Renal pelvis (tissue), 4 donors: ENCODE results near the gene CEP162. TPM values are rescaled to one million over a fixed set of nuclear protein-coding genes. Genes with fewer than 3 reads are reported as not detected.
"Not testable (repeated sequence)": the region's sequence is repeated elsewhere in the genome, so short reads cannot be mapped to it uniquely, and the experiment has no call there.

Source experiments
- DNase-seq: peaks from one replicate; pipeline ENCODE4 v3.0.0-alpha.2; 2013
- polyA plus RNA-seq, 3 donors: library from polyadenylated mRNA; unstranded; fragments of 120-200 nt; gene quantifications; one replicate each; pipeline ENCODE4 v1.2.1, GENCODE V29; 2013; ENCODE audit not compliant: insufficient read length in 3 of 3

Gene CEP162
- polyA plus RNA-seq, 3 donors = 16.9 to 23.3 (median 19.6) TPM

DNA sequence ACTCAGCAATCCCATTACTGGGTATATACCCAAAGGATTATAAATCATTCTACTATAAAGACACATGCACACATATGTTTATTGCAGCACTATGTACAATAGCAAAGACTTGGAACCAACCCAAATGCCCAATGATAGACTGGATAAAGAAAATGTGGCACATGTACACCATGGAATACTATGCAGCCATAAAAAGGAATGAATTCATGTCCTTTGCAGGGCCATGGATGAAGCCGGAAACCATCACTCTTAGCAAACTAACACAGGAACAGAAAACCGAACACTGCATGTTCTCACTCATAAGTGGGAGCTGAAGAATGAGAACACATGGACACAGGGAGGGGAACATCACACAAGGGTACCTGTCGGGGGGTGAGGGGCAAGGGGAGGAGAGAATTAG lies 63.1 kb downstream of the CEP162 start:
- DNase-seq = not testable (repeated sequence)

DNA sequence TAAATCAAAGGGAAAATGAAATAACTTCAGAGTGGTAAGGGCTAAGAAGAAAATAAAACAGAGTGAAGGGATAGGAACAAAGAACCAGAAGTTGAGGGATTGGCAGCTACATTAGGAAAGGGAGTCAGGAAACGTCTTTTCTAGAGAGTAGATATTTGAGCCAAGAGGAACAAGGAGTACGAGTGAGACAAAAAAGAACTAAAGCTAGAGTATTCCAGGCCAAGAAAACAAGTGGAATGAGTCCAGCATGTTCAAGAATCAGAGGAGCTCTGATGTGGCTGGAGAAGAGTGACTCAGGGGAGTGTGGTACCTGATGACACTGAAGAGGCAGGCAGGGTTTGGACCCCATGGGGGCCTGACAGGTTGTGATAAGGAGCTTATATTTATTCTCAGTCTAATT lies 66.3 kb downstream of the CEP162 start:
- DNase-seq = no peak

DNA sequence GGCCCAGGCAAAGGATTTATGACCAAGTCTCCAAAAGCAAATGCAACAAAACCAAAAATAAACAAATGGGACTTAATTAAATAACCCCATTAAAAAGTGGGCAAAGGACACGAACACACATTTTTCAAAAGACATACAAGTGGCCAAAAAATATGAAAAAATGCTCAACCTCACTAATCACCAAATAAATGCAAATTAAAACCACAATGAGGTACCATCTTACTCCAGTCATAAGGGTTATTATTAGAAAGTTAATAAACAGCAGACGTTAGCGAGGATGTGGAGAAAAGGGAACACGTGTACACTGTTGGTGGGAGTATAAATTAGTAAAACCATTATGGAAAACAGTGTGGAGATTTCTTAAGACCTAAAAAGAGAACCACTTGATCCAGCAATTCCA lies 71.1 kb downstream of the CEP162 start:
- DNase-seq = no peak

DNA sequence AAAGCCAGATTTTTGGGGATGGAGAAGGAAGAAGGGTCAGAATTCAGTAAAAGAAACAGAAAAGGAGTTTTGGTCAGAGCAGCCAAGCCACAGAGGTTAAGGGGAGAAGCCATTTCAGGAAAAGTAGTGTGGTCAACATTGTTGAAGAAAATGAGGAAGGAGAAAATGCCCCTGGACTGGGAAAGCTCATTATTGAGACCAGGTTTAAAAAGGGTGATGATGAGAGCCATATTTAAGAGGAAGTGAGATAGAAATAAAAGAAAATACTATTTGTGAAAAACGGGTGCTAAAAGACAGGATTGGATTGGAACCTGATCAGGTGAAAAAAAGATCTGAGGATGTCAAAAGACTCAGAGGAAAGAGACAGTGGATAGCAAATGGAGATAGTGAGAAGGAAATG lies 75.8 kb downstream of the CEP162 start:
- DNase-seq = no peak

DNA sequence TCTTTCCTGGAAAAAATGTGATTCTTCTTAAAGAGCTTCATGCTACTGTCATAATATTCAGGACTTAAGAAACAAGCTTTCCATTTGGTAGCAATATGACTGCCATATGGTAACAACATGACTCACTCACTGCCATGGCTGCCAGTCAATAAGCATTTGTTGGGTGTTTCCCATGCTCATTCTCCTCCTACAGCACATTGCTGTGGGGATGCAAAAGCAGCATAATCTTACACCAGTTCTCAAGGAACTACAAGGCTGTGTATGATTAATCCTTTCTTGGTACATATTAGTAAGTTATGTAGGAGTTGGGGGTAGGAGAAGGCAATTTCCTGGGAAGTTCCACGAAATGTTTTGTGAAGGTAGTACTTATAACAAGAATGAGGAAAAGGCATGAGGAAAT lies 76.7 kb downstream of the CEP162 start:
- DNase-seq = no peak

DNA sequence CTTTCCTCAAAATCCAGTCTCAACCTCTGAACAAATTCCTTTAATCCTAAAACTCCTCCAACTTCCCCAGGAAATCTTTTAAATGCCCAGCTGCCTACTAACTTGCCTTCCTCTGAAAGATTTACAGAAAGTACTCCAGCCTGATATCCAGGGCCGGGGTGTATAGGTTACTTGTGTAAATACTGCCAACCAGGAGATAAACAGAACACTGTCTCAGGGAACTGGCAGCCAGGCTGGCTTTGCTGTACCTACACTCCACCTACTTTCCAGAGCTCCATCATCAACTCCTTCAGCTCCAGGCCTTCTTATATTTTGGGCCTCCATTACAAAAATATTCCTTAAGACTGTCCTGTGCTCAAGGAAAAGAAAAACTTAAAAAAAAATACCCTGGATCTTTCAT lies 85.9 kb downstream of the CEP162 start:
- DNase-seq = peak; percentile 17

DNA sequence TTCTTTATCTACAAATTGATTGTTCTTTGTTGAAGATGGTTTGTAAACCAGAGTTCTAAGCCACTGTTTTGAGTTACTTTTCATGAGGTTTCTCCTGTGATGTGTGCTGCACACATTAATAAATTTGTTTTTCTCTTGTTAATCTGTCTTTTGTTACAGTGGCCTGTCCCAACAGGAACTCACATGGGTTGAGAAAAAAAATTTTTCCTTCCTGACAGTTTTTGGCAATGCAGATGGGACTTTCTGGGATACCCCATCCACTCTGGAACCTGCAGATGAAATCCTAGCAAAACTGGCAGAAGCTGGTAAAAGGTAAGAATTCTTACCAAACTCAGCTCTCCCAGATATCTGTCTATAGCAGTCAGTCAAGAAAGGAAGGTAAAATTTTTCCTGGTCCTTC lies 88.1 kb downstream of the CEP162 start:
- no peak for DNase-seq

DNA sequence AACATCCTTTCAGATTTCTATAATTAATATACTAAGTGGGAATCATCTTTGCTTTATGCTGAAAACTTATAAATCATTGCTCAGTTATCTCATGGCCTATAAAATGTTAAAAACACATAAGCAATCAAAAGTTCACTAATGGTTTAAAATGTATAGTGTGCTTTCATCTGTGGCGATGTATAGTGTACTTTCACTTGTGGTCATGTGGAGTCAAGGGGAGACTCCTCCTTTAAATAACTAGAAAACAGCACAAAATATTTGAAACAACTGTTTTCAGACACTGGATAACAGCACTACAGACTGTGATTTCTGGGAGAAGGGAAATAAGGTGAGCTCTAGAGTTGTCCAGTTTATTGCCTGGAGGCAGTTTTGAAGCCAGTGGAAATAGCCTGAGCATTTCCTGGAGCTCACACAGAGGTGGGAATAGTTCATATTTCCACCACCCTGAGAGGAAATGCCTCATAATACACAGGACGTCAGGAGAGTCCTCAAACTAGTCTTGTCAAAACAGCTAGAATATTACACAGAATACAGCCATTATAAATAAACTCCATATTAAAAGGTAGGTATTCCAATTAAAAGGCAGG lies 89.4 kb downstream of the CEP162 start:
- DNase-seq = no peak

DNA sequence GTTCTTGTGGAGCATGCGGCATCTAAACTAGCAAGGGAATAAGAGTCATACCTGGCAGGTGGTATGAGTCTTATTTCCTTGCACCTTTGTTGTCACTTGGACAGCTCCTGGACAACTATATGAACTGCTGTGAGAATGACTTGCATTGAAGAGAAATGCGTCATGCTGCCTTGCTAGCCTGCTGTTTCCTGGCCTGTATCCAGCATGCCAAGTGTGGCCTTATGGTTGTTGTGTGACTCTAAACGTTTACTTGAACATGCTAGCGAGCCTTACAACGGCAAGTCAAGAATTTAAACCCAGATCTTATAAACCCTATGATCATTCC lies 90.4 kb downstream of the CEP162 start:
- no peak for DNase-seq

DNA sequence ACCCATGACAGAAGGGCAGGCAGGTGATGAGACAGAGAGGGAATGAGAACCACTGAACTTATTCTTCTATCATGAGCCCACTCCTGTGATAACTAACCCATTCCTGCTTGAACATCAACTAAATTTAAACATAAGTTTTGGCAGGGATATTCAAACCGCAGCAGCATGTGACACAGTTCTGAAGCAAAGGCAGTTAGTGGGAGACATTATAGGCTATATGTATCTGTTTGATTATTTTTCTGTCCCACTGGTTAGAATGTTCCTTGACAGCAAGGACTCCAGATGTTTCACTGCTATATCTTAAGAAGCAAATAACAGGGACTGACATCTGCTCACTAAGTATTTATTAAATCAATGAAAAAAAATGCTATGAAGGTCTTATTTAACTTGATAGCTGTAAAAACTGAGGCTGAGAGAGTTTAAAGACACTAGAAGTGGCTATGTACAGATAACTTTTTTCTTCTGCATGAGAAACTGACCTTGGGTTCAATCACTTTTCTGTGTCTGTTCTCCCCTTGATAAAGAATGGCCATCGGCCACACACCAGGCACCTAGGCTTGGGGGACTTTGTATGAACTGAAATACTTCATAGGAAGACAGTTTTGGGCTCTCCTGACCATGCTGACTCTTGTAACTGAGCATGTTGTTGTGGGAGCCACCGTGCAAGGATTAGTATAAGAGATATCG lies 90.9 kb downstream of the CEP162 start:
- DNase-seq = no peak

DNA sequence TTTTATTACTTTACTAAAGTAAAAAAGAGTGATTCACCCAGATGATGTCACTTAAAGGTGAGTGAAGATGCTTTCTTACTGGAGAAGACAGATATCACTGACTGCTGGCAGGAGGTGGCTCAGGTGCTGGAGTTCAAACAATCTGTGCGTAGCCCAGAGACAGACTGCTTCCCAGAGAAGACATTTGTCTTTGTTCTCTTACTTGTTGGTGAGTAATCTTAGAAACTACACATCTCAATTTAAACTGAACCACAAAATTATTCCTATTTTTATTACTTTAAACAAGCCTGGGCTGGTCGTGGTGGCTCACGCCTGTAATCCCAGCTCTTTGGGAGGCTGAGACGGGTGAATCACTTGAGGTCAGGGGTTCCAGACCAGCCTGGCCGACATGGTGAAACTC lies 92.2 kb downstream of the CEP162 start:
- no peak for DNase-seq

DNA sequence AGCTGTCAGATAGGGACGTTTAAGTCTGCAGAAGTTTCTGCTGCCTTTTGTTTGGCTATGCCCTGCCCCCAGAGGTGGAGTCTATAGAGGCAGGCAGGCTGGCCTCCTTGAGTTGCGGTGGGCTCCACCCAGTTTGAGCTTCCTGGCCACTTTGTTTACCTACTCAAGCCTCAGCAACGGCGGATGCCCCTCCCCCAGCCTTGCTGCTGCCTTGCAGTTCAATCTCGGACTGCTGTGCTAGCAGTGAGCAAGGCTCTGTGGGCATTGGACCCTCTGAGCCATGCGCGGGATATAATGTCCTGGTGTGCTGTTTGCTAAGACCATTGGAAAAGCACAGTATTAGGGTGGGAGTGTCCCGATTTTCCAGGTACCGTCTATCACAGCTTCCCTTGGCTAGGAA lies 94.1 kb downstream of the CEP162 start:
- DNase-seq = not testable (repeated sequence)

DNA sequence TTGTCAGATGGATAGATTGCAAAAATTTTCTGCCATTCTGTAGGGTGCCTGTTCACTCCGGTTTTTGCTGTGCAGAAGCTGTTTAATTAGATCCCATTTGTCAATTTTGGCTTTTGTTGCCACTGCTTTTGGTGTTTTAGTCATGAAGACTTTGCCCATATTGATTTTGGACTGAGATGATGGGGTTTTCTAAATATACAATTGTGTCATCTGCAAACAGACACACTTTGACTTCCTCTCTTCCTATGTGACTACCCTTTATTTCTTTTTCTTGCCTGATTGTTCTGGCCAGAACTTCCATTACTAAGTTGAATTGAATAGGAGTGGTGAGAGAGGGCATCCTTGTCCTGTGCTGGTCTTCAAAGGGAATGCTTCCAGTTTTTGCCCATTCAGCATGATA lies 97.9 kb downstream of the CEP162 start:
- not testable (repeated sequence) for DNase-seq

DNA sequence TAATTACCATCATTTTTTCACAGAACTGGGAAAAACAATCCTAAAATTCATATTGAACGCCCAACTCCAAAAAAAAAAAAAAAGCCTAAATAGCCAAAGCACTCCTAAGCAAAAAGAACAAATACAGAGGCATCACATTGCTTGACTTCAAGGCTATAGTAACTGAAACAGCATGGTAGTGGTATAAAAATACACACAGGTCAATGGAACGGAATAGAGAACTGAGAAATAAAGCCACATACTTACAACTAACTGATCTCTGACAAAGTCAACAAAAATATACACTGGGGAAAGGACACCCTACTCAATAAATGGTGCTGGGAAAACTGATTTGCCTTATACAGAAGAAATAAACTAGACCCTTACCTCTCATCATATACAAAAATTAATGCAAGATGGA lies 104.3 kb downstream of the CEP162 start:
- no peak for DNase-seq

DNA sequence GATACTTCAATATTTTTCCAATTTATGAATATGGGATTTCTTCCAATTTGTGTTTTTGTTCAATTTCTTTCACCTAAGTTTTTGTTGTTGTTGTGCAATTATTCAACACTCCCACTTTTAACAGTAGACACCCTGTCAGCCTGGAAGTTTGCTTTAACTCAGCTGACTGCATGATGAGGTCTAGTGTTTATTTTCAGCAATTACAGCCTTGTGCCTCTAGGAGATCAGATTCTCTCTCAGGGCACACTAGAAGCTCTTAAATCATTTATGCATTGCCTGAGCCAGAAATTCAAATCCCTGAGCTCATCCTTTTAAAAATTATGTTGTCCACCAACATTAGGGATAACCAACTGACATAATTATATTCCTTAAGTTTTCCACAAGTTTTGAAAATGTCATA lies 108.2 kb downstream of the CEP162 start:
- no peak for DNase-seq

DNA sequence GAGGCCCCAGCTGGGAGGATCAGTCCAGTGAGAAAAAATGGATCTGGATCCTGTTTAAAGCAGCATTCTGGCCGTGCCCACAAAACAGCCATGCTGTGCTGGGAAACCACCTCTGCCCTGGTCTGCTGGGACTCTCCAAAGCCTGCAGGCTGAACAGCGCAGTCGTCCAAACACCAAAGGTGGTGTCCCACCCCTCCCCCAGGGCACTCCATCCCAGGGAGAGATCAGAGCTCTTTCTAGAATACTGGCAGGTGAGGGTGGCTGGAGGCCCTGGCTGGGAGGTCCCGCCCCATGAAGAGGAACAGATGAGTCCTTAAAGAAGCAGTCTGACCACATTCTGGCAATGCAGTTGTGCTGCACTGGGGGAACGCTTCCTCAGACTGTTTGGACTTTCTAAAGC lies 109.3 kb downstream of the CEP162 start:
- no peak for DNase-seq

DNA sequence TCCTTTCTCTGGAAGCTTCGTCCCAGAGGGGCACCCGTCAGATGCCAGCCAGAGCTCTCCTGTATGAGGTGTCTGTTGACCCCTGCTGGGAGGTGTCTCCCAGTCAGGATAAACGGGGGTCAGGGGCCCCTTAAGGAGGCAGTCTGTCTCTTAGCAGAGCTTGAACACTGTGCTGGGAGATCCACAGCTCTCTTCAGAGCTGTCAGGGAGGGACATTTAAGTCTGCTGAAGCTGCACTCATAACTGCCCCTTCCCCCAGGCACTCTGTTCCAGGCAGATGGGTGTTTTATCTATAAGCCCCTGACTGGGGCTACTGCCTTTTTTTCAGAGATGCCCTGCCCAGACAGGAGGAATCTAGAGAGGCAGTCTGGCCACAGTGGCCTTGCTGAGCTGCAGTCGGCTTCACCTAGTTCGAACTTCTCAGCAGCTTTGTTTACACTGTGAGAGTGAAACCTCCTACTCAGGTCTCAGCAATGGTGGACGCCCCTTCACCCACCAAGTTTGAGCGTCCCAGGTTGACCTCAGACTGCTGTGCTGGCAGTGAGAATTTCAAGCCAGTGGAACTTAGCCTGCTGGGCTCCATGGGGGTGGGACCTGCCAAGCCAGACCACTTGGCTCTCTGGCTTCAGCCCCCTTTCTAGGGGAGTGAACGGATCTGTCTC lies 112.4 kb downstream of the CEP162 start:
- not testable (repeated sequence) for DNase-seq

DNA sequence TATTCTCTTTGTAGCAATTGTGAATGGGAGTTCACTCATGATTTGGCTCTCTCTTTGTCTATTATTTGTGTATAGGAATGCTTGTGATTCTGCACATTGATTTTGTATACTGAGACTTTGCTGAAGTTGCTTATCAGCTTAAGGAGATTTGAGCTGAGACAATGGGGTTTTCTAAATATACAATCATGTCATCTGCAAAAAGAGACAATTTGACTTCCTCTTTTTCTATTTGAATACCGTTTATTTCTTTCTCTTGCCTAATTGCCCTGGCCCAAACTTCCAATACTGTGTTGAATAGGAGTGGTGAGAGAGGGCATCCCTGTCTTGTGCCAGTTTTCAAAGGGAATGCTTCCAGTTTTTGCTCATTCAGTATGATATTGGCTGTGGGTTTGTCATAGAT lies 116.1 kb downstream of the CEP162 start:
- not testable (repeated sequence) for DNase-seq

DNA sequence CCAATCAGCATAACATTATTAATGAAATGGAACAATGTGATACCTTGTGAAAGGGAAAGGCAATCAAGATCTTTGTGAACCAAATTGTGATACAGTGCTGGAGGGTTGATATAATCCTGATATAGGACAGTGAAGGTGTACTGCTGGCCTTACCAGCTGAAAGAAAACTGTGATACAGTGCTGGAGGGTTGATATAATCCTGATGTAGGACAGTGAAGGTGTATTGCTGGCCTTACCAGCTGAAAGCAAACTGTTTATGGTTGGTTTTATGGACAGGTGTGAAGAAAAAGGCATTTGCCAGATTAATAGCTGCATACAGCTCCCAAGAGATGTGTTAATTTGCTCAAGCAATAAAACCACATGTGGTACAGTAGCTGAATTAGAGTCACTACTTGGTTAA lies 119.9 kb downstream of the CEP162 start:
- no peak for DNase-seq

DNA sequence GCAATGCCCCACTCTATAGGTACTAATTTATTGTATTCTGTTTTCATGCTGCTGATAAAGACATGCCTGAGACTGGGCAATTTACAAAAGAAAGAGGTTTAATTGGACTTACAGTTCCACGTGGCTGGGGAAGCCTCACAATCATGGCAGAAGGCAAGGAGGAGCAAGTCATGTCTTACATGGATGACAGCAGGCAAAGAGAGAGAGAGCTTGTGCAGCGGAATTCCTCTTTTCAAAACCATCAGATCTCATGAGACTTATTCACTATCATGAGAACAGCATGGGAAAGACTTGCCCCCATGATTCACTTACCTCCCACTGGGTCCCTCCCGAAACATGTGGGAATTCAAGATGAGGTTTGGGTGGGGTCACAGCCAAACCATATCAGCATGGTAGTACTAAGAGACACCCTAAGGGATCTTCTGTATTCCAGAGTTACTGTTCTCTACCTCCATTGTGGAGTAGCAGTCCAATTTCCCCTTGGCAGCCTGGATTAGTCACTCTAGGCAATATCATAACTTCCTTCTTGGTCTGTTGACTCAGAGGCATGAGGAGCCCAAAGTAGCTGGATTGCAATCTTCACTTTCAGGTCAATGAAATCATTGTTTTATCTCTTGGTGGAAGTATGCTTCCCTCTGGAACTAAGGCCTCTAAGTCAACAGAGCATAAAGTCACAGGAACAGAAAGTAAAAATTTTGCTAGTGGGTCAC lies 122.1 kb downstream of the CEP162 start:
- DNase-seq = not testable (repeated sequence)

DNA sequence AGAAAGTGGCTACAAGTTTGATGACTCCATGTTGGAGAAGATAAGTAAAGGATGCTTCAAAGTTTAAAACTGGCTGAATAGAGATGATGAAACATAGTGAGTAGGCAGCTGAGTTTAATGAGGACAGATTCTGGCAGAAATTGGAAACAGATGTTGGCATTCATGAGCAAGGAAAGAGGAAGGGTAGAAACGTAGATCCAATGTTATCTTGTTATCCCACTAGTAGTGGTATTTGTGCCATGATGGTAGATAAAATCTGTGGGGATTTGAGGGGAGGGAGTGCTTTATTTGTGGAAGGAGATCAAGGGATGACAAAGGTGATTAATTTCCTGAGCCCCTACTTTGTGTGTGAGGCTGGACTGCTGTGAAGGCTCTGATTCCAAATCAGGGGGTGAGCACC lies 124.4 kb downstream of the CEP162 start:
- no peak for DNase-seq

DNA sequence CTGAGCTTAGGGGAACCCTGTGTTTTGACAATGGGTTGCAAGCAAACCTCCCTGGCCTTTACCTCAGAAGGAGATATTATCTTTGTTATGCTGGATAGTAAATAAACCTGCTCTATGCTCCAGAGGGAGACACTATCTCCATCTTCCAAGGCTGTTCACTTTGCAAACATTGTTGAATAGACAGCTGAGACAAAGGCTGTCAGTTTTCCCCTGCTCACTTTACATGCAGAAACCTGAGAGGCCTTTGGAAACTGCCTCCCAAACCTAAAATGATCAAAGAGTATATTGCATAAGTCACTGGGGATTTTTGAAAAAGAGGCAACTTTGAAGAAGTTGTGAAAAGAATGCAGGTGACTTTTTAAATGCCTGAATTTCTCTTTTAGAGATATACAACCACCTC lies 132.3 kb downstream of the CEP162 start:
- DNase-seq = no peak
